Muscle of arm (tissue), 14 donors: ENCODE measurements around the gene MORN5. TPM values are rescaled to one million over a fixed set of nuclear protein-coding genes. Genes with fewer than 3 reads are reported as not detected.
"Not testable (repeated sequence)": the region's sequence is repeated elsewhere in the genome, so short reads cannot be mapped to it uniquely, and the experiment has no call there.

ENCODE experiments used
- DNase-seq: peaks from one replicate; pipeline ENCODE4 v3.0.0-alpha.2; 2013
- long read RNA-seq, 11 donors: transcript quantifications; one replicate each; lab custom pipeline, GENCODE V29; 2026
- polyA plus RNA-seq, 12 donors: library from polyadenylated mRNA; unstranded; fragments of 120-200 nt; gene quantifications; one replicate each; pipeline ENCODE4 v1.2.1, GENCODE V29; 2013; ENCODE audit not compliant: insufficient read length in 12 of 12

The MORN5 gene
- polyA plus RNA-seq: under 1 TPM in 4 of 12 donors, not detected in 8; 0.31 to 0.57 (median 0.43) TPM
- long read RNA-seq, donor 1, partial matches to known transcripts: 0 of 5 reads
- long read RNA-seq, donor 1, other reads (novel, unspliced or antisense): 5 of 5 reads
- long read RNA-seq, donor 2: 0 reads
- long read RNA-seq, donor 3: 0 reads
- long read RNA-seq, donor 4: 0 reads
- long read RNA-seq, donor 5: 0 reads
- long read RNA-seq, donor 6: 0 reads
- long read RNA-seq, donor 7: 0 reads
- long read RNA-seq, donor 8: 0 reads
- long read RNA-seq, donor 9: 0 reads
- long read RNA-seq, donor 10: 0 reads
- long read RNA-seq, donor 11: 0 reads

- peak; percentile 97 for DNase-seq
Observed at GRCh38 chr9:122159026-122159924, at the start of gene MORN5, which contains the start of gene NDUFA8. MORN5 (plus strand) TSS chr9:122159908; CDS start chr9:122159973, 65 bp downstream. NDUFA8 (minus strand) TSS chr9:122159779; CDS start chr9:122159677, 102 bp downstream.

- DNase-seq: no peak
Observed at GRCh38 chr9:122110100-122110833, 49.4 kb upstream of the MORN5 start.

GRCh38 chr9:122111413-122112085, 48.2 kb upstream of the MORN5 start:
- DNase-seq: no peak

- DNase-seq: no peak
Observed at GRCh38 chr9:122112238-122112637, 47.5 kb upstream of the MORN5 start.

- DNase-seq: no peak
Observed at GRCh38 chr9:122113574-122113973, 46.1 kb upstream of the MORN5 start.

- DNase-seq: no peak
Observed at GRCh38 chr9:122115176-122116035, 44.3 kb upstream of the MORN5 start.

- no peak for DNase-seq
Observed at GRCh38 chr9:122116040-122116439, 43.7 kb upstream of the MORN5 start.

GRCh38 chr9:122116448-122117173, 43.1 kb upstream of the MORN5 start:
- DNase-seq: no peak

- not testable (repeated sequence) for DNase-seq
Observed at GRCh38 chr9:122117241-122117640, 42.5 kb upstream of the MORN5 start.

GRCh38 chr9:122118343-122119165, 41.2 kb upstream of the MORN5 start:
- DNase-seq: no peak

- no peak for DNase-seq
Observed at GRCh38 chr9:122119166-122119521, 40.6 kb upstream of the MORN5 start.

GRCh38 chr9:122119721-122120120, 40.0 kb upstream of the MORN5 start:
- DNase-seq: no peak

- no peak for DNase-seq
Observed at GRCh38 chr9:122120316-122121071, 39.2 kb upstream of the MORN5 start.

GRCh38 chr9:122121391-122121790, 38.3 kb upstream of the MORN5 start:
- DNase-seq: no peak

- DNase-seq: no peak
Observed at GRCh38 chr9:122121931-122122330, 37.8 kb upstream of the MORN5 start.

GRCh38 chr9:122122468-122122867, 37.2 kb upstream of the MORN5 start:
- DNase-seq: no peak

- DNase-seq: peak; percentile 76
Observed at GRCh38 chr9:122122903-122123632, 36.6 kb upstream of the MORN5 start.
